Measurements from ENCODE around the gene MS4A4E. TPM values are rescaled to one million over a fixed set of nuclear protein-coding genes. Genes with fewer than 3 reads are reported as not detected.

Gene MS4A4E
- 0.42 TPM in 1 of 2 replicates, not detected in the other for total RNA-seq (2021)
- long read RNA-seq, result 0 reads

DNA sequence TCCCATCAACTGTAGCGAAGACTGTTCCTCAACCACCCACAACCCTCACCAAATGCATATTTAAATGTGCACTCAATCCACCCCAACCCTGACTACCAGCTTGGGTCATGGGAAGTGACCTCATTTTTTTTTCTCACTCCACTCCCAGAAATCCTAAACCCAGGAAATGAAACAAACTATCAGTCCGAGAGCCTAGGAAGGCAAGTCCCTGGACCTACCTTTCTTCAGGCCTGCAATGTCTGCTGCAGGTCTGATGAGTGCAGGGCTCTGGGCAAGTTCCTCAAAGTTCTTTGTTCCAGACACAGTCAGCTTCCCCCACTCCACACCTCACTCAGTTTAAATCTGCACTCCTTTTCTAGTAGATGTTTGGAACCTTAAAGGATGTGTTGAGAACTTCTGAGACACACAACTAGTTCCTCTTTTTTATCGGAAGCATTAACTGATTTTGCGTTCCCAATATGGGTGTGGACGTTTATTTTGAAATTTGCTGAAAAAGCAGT, at the start of gene MS4A4E:
Gene MS4A4E (minus strand): TSS at position 398 of the 500 bp plus-strand sequence. CDS start 13,082 bp downstream, outside the sequence.
- Histone ChIP-seq H4K8ac (replicated peaks; ENCODE audit: insufficient read length, low read depth, low read length) (no peak within 1 kb of the TSS), H3K79me2 (ENCODE audit: insufficient read depth, low read length) (no peaks in the 10 kb centered on the region), H3T11ph (ENCODE audit: low read length) (no peak within 1 kb of the TSS), H3K9ac (ENCODE audit: extremely low read depth, insufficient read length, low read length) (no peak within 1 kb of the TSS), H3K27ac (ENCODE audit: insufficient read length, low read depth, low read length) (no peak within 1 kb of the TSS), H4K20me1 (ENCODE audit: control insufficient read depth, insufficient read depth, insufficient read length) (no peaks in the 10 kb centered on the region), H3K23ac (ENCODE audit: insufficient read length, low read depth, low read length) (no peak within 1 kb of the TSS), H4K91ac (ENCODE audit: insufficient read length, low read depth, low read length) (no peak within 1 kb of the TSS), H3K4me1 (ENCODE audit: insufficient read depth, low read length) (no peaks in the 10 kb centered on the region), H2BK5ac (ENCODE audit: insufficient read length, low read length) (no peak within 1 kb of the TSS), H3K27me3 (ENCODE audit: insufficient read depth, low read length) (no peaks in the 10 kb centered on the region), H2BK12ac (ENCODE audit: insufficient read length, low read depth, low read length) (no peak within 1 kb of the TSS), H3K14ac (ENCODE audit: insufficient read depth, low read length) (no peak within 1 kb of the TSS), H4K5ac (ENCODE audit: insufficient read length, low read depth, low read length) (no peak within 1 kb of the TSS), H2BK15ac (ENCODE audit: low read depth, low read length) (no peak within 1 kb of the TSS), H3K79me1 (ENCODE audit: insufficient read depth, low read depth, low read length, poor library complexity, severe bottlenecking) (no peaks in the 10 kb centered on the region), H3K4ac (ENCODE audit: low read depth, low read length) (no peak within 1 kb of the TSS), H3K4me2 (ENCODE audit: insufficient read depth, insufficient read length, low read length) (no peak within 1 kb of the TSS), H3K9me3 (ENCODE audit: control insufficient read depth, low read depth, low read length) (no peaks in the 10 kb centered on the region), H3K18ac (ENCODE audit: insufficient read length, low read depth, low read length) (no peak within 1 kb of the TSS), H3K23me2 (ENCODE audit: insufficient read length, low read depth, low read length, poor library complexity, severe bottlenecking) (no peaks in the 10 kb centered on the region), H3K56ac (ENCODE audit: insufficient read length, low read depth, low read length) (no peak within 1 kb of the TSS), H2AK5ac (ENCODE audit: insufficient read length, low read length) (no peak within 1 kb of the TSS), H2BK20ac (ENCODE audit: low read depth, low read length, poor library complexity, severe bottlenecking) (no peak within 1 kb of the TSS), H2AFZ (ENCODE audit: low read length) (no peak within 1 kb of the TSS), H2BK120ac (ENCODE audit: low read depth, low read length, poor library complexity, severe bottlenecking) (no peak within 1 kb of the TSS)
- Mint-ChIP-seq H3K4me1 (no peaks in the 10 kb centered on the region), H3K36me3 (ENCODE audit: insufficient read depth in 1 of 3, low read depth in 3 of 3) (no peaks in the 10 kb centered on the region), H3K27ac (no peak within 1 kb of the TSS; a peak in 1 of 7 replicates), H3K27me3 (ENCODE audit: low read depth) (no peaks in the 10 kb centered on the region), H3K9me3 (no peaks in the 10 kb centered on the region), H3K4me3 (no peak within 1 kb of the TSS)
- WGBS (ENCODE audit: extremely low coverage, insufficient read length, low lambda C conversion rate), result no CpG with 5 or more reads among the region's 5 CpGs
- no peak for DNase-seq
- TF ChIP-seq CTCF (conservative IDR thresholded peaks at IDR 0.05), result no peak

Measured in H9 (cell line).